A549 (cell line): Measurements from ENCODE around the gene GPR4. TPM values are rescaled to one million over a fixed set of nuclear protein-coding genes. Genes with fewer than 3 reads are reported as not detected.

ENCODE experiments used
- ATAC-seq, 2 experiments: fragments of 200-7000 bp in 1 of 2; fragments of >200 bp in 1 of 2; cut with Nextera tagmentation in 1 of 2; cut with Tn5 transposase in 1 of 2; 3 replicates each; pipeline versions ENCODE4 v1.8.0 to v1.9.1; 2018 to 2020; ENCODE audit warnings: mild to moderate bottlenecking in 1 of 2, moderate library complexity in 1 of 2
- CTCF ChIA-PET: fragments of 300-600 bp; sonication (Branson Sonifier 250); formaldehyde crosslinking; extraction: SDS; loops from one replicate; lab custom pipeline; 2021; ENCODE audit warnings: antibody characterized with exemption, inconsistent platforms; lab: Yijun Ruan, JAX
- POLR2A ChIA-PET: fragments of 350-600 bp; formaldehyde crosslinking; extraction: SDS; loops from one replicate; lab custom pipeline; 2021; ENCODE audit warnings: antibody characterized with exemption, inconsistent platforms; lab: Yijun Ruan, JAX
- DNase-seq, 2 experiments: peaks; one replicate each; pipeline versions ENCODE4 v3.0.0 to v3.0.0-alpha.2; 2011 to 2016; ENCODE audit warnings: low read depth in 1 of 2, low spot score in 1 of 2
- FAIRE-seq: peaks from 2 replicates; lab custom pipeline; 2011; peaks lifted over from hg19 to GRCh38; lab: Jason Lieb, UNC
- H3K27ac ChIP-seq, 2 experiments: fragments of >200 bp; sonication (Bioruptor Twin); formaldehyde crosslinking; 3 replicates each; pipeline ENCODE4 v1.5.1; 2016 to 2017
- H3K4me1 ChIP-seq: fragments of >200 bp; sonication (Bioruptor Twin); formaldehyde crosslinking; 3 replicates; pipeline ENCODE4 v1.6.1; 2016
- H3K4me2 ChIP-seq: fragments of >200 bp; sonication (Bioruptor Twin); formaldehyde crosslinking; 3 replicates; pipeline ENCODE4 v1.6.1; 2016
- H3K4me3 ChIP-seq: fragments of >200 bp; sonication (Bioruptor Twin); formaldehyde crosslinking; 3 replicates; pipeline ENCODE4 v1.5.1; 2016
- H3K9me3 ChIP-seq: fragments of >200 bp; sonication (Bioruptor Twin); formaldehyde crosslinking; 3 replicates; pipeline ENCODE4 v1.6.1; 2016
- CBX2 ChIP-seq: fragments of 200-600 bp; sonication (generic); IDR thresholded peaks from 2 replicates; pipeline ENCODE4 v1.6.1; 2016; ENCODE audit warnings: low read depth, mild to moderate bottlenecking, borderline replicate concordance
- CBX8 ChIP-seq: fragments of 200-600 bp; sonication (generic); IDR thresholded peaks from 2 replicates; pipeline ENCODE4 v1.6.1; 2016
- CHD2 ChIP-seq: fragments of 150-350 bp; IDR thresholded peaks from 2 replicates; pipeline ENCODE4 v1.6.1; 2014; ENCODE audit warnings: low read length; ENCODE audit not compliant: partially characterized antibody
- EHF ChIP-seq: fragments of 250-450 bp; sonication (Bioruptor Pico); IDR thresholded peaks from 2 replicates; pipeline ENCODE4 v1.5.0; 2020; ENCODE audit warnings: mild to moderate bottlenecking
- EHMT2 ChIP-seq: fragments of 200-600 bp; sonication (generic); IDR thresholded peaks from 2 replicates; pipeline ENCODE4 v1.6.1; 2016; ENCODE audit warnings: antibody characterized with exemption, low read depth, mild to moderate bottlenecking, moderate library complexity
- EP300 ChIP-seq, 2 experiments: fragments of >200 bp; sonication (Bioruptor Twin); formaldehyde crosslinking; IDR thresholded peaks; 2 replicates in 1 of 2; 3 replicates in 1 of 2; pipeline ENCODE4 v1.6.1; 2016 to 2017
- ESRRA ChIP-seq: fragments of 150-350 bp; IDR thresholded peaks from 2 replicates; pipeline ENCODE4 v1.6.1; 2014; ENCODE audit warnings: mild to moderate bottlenecking, low read length, borderline replicate concordance
- FOSB ChIP-seq: fragments of 250-450 bp; sonication (Bioruptor Pico); IDR thresholded peaks from 2 replicates; pipeline ENCODE4 v1.5.0; 2020; ENCODE audit warnings: mild to moderate bottlenecking, moderate library complexity
- FOSL2 ChIP-seq, 2 experiments: fragments of 450-650 bp in 1 of 2; fragments of >200 bp in 1 of 2; sonication (Bioruptor Twin) in 1 of 2; formaldehyde crosslinking; IDR thresholded peaks; 2 replicates each; pipeline versions ENCODE4 v1.5.0 to v1.6.1; 2016 to 2020; ENCODE audit warnings: mild to moderate bottlenecking in 1 of 2, moderate library complexity in 1 of 2
- FOXS1 ChIP-seq: fragments of 250-450 bp; sonication (Bioruptor Pico); IDR thresholded peaks from 2 replicates; pipeline ENCODE4 v1.5.0; 2020; ENCODE audit warnings: mild to moderate bottlenecking, moderate library complexity
- GATA3 ChIP-seq: IDR thresholded peaks from 2 replicates; pipeline ENCODE4 v1.6.1; 2012; ENCODE audit warnings: borderline replicate concordance
- HDAC2 ChIP-seq: fragments of 200-600 bp; sonication (generic); IDR thresholded peaks from 2 replicates; pipeline ENCODE4 v1.6.1; 2016
- HEYL ChIP-seq: fragments of 250-450 bp; sonication (Bioruptor Pico); IDR thresholded peaks from 2 replicates; pipeline ENCODE4 v1.8.0; 2021; ENCODE audit warnings: mild to moderate bottlenecking, moderate library complexity
- HOXA7 ChIP-seq: fragments of 250-450 bp; sonication (Bioruptor Pico); IDR thresholded peaks from 2 replicates; pipeline ENCODE4 v1.5.0; 2020; ENCODE audit warnings: mild to moderate bottlenecking, moderate library complexity
- JUNB ChIP-seq: fragments of >200 bp; sonication (Bioruptor Twin); formaldehyde crosslinking; IDR thresholded peaks from 2 replicates; pipeline ENCODE4 v1.6.1; 2016
- KDM1A ChIP-seq: fragments of 200-600 bp; sonication (generic); IDR thresholded peaks from 2 replicates; pipeline ENCODE4 v1.6.1; 2016; ENCODE audit warnings: low read depth, mild to moderate bottlenecking
- MAFK ChIP-seq: fragments of 450-650 bp; IDR thresholded peaks from 2 replicates; pipeline ENCODE4 v1.6.1; 2014; ENCODE audit not compliant: partially characterized antibody
- MAZ ChIP-seq: fragments of 150-350 bp; IDR thresholded peaks from 2 replicates; pipeline ENCODE4 v1.6.1; 2014; ENCODE audit warnings: antibody characterized with exemption, low read depth, low read length, borderline replicate concordance
- POLR2A ChIP-seq: IDR thresholded peaks from 2 replicates; pipeline ENCODE4 v1.6.1; 2012; ENCODE audit warnings: mild to moderate bottlenecking, low read length
- RFX5 ChIP-seq: fragments of 450-650 bp; IDR thresholded peaks from 2 replicates; pipeline ENCODE4 v1.7.1; 2014; ENCODE audit warnings: antibody characterized with exemption, mild to moderate bottlenecking, moderate library complexity
- RNF2 ChIP-seq: fragments of 200-600 bp; sonication (generic); IDR thresholded peaks from 2 replicates; pipeline ENCODE4 v1.6.1; 2016; ENCODE audit warnings: low read depth, mild to moderate bottlenecking, antibody characterized with exemption, moderate library complexity, borderline replicate concordance
- SMC3 ChIP-seq: fragments of >200 bp; sonication (Bioruptor Twin); formaldehyde crosslinking; IDR thresholded peaks from 3 replicates; pipeline ENCODE4 v1.6.1; 2018; ENCODE audit warnings: inconsistent platforms
- SREBF2 ChIP-seq: fragments of 450-650 bp; IDR thresholded peaks from 2 replicates; pipeline ENCODE4 v1.6.1; 2014; ENCODE audit warnings: mild to moderate bottlenecking, moderate library complexity
- ZC3H11A ChIP-seq: fragments of 450-650 bp; IDR thresholded peaks from 2 replicates; pipeline ENCODE4 v1.6.1; 2014; ENCODE audit warnings: antibody characterized with exemption, mild to moderate bottlenecking
- ZSCAN20 ChIP-seq: fragments of 250-450 bp; sonication (Bioruptor Pico); IDR thresholded peaks from 2 replicates; pipeline ENCODE4 v1.8.0; 2022; ENCODE audit warnings: mild to moderate bottlenecking, moderate library complexity
- WGBS: methylation state at CpG from one replicate; pipeline ENCODE4 v1.1.6; 2017; ENCODE audit errors: missing lambda C conversion rate; 5-methylcytosine and 5-hydroxymethylcytosine counted together
- polyA plus RNA-seq, 4 experiments: library from polyadenylated mRNA; depleted of rRNA in 3 of 4; stranded (reverse); fragments of >200 nt; fragmentation: RNase III in 1 of 4; extraction: RNeasy Plus Mini Kit Qiagen cat#74134 plus additional on column Dnase treatment in 1 of 4; gene quantifications; 2 replicates in 3 of 4; 3 replicates in 1 of 4; pipeline ENCODE4 v1.2.3, GENCODE V29; 2011 to 2017
- TF ChIP-seq, protein P1 (sequence below): IDR thresholded peaks from 2 replicates; pipeline ENCODE4 v1.6.1; 2012; ENCODE audit warnings: low read depth, borderline replicate concordance
- TF ChIP-seq, protein P2 (sequence below): fragments of 150-350 bp; IDR thresholded peaks from 2 replicates; pipeline ENCODE4 v1.6.1; 2014; ENCODE audit warnings: low read depth, mild to moderate bottlenecking, low read length
- TF ChIP-seq, protein P3 (sequence below): fragments of >200 bp; sonication (Bioruptor Twin); formaldehyde crosslinking; IDR thresholded peaks from 3 replicates; pipeline ENCODE4 v1.5.1; 2016
- TF ChIP-seq, protein P4 (sequence below): IDR thresholded peaks from 2 replicates; pipeline ENCODE4 v1.6.1; 2012

GPR4 gene
- polyA plus RNA-seq, 2 of the 4 experiments (the other 2 are of a cell fraction): 0.03 to 0.10 TPM

DNA sequence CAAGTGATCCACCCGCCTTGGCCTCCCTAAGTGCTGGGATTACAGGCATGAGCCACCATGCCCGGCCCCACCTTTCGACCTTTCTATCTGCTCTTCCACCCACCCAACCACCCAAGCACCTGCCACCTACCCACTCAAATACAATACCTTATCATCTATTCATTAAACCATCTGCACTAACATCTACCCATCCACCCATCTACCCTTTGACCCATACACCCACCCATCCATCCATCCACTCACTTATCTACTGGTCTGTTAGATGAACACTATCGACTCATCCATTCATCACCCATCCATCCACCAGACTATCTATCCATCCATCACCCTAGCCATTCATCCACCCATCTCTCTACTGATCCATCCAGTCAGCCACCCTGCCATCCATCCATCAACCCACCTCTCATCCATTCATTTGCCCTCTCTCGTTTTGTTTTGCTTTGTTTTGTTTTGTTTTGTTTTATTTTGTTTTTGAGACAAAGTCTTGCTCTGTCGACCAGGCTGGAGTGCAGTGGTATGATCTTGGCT is 20.0 kb upstream of the GPR4 start:
- ChIA-PET CTCF (interaction anchor here (1.0 to 23.8 kb wide), 3 partner anchors 15 to 25 kb away, joined by 3 to 437 read pairs (median 9); partner anchors contain the start of gene EML2), POLR2A (interaction anchor here (0.7 kb wide), 1 partner anchor 18 kb away, joined by 4 read pairs; no protein-coding TSS in a partner anchor)
- DNase-seq (no peak), ATAC-seq (no peak)
- 80% methylated on average over 6 of the region's 6 CpGs for WGBS
- Histone ChIP-seq H3K4me2 (no peak overlapping the region), H3K27ac (no peak overlapping the region)
- TF ChIP-seq EP300 (IDR thresholded peaks at IDR 0.05): no peak
- TF ChIP-seq HDAC2: no peak
- TF ChIP-seq JUNB: no peak
- TF ChIP-seq, protein P1, sequence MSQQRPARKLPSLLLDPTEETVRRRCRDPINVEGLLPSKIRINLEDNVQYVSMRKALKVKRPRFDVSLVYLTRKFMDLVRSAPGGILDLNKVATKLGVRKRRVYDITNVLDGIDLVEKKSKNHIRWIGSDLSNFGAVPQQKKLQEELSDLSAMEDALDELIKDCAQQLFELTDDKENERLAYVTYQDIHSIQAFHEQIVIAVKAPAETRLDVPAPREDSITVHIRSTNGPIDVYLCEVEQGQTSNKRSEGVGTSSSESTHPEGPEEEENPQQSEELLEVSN: no peak
- TF ChIP-seq GATA3: no peak
- no peak for TF ChIP-seq FOSB (CRISPR knock-in tag)
- TF ChIP-seq, protein P2, sequence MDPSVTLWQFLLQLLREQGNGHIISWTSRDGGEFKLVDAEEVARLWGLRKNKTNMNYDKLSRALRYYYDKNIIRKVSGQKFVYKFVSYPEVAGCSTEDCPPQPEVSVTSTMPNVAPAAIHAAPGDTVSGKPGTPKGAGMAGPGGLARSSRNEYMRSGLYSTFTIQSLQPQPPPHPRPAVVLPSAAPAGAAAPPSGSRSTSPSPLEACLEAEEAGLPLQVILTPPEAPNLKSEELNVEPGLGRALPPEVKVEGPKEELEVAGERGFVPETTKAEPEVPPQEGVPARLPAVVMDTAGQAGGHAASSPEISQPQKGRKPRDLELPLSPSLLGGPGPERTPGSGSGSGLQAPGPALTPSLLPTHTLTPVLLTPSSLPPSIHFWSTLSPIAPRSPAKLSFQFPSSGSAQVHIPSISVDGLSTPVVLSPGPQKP: no peak
- no peak for TF ChIP-seq FOXS1
- TF ChIP-seq, protein P3, sequence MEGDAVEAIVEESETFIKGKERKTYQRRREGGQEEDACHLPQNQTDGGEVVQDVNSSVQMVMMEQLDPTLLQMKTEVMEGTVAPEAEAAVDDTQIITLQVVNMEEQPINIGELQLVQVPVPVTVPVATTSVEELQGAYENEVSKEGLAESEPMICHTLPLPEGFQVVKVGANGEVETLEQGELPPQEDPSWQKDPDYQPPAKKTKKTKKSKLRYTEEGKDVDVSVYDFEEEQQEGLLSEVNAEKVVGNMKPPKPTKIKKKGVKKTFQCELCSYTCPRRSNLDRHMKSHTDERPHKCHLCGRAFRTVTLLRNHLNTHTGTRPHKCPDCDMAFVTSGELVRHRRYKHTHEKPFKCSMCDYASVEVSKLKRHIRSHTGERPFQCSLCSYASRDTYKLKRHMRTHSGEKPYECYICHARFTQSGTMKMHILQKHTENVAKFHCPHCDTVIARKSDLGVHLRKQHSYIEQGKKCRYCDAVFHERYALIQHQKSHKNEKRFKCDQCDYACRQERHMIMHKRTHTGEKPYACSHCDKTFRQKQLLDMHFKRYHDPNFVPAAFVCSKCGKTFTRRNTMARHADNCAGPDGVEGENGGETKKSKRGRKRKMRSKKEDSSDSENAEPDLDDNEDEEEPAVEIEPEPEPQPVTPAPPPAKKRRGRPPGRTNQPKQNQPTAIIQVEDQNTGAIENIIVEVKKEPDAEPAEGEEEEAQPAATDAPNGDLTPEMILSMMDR: no peak
- TF ChIP-seq MAZ: no peak
- no peak for TF ChIP-seq KDM1A
- no peak for TF ChIP-seq CBX8
- TF ChIP-seq, all 56 proteins: peak for 0
- H3K4me1 ChIP-seq: no peaks in the 10 kb centered on the region
- no peaks in the 10 kb centered on the region for H3K9me3 ChIP-seq
- no peak for FAIRE-seq
- H3K4me3 ChIP-seq: no peak overlapping the region

DNA sequence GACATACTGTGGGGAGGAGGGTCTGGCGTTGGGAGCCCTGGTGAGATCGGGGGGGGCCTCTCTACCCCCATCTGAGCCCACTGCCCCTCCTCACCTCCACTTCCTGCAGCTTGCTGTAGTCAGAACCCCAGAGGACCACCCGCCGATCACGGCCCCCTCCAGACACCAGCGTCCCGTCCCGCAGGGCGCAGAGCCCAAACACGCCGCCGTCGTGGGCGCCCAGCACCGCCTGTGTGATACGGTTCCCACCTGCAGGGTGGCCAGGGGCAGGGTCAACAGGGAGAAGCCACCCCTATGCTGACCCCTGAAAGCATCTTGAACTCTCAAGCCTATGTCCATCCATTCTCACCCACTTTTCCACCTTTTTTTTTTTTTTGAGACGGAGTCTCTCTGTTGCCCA is 19.4 kb upstream of the GPR4 start:
- H3K4me1 ChIP-seq: peaks cover under 1% of the 10 kb centered on the region; the same call in 1 of the 3 replicates
- ATAC-seq (no peak), DNase-seq (no peak), FAIRE-seq (no peak)
- no peak overlapping the region for H3K4me2 ChIP-seq
- H3K9me3 ChIP-seq: no peaks in the 10 kb centered on the region
- no peak overlapping the region for H3K4me3 ChIP-seq
- TF ChIP-seq SREBF2 (no peak), FOSB (CRISPR knock-in tag) (no peak), ZC3H11A (no peak), EHMT2 (no peak), CBX2 (no peak), ZSCAN20 (no peak), HOXA7 (CRISPR knock-in tag) (no peak)
- TF ChIP-seq, protein P4, sequence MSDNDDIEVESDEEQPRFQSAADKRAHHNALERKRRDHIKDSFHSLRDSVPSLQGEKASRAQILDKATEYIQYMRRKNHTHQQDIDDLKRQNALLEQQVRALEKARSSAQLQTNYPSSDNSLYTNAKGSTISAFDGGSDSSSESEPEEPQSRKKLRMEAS: no peak
- TF ChIP-seq, protein P1: no peak
- CTCF ChIA-PET: interaction anchor here (8.9 to 23.8 kb wide), 2 partner anchors 15 to 16 kb away, joined by 79 to 437 read pairs; partner anchors contain the start of gene EML2
- POLR2A ChIA-PET: no interaction called here
- 94% methylated on average over 17 of the region's 17 CpGs for WGBS
- H3K27ac ChIP-seq: no peak overlapping the region

DNA sequence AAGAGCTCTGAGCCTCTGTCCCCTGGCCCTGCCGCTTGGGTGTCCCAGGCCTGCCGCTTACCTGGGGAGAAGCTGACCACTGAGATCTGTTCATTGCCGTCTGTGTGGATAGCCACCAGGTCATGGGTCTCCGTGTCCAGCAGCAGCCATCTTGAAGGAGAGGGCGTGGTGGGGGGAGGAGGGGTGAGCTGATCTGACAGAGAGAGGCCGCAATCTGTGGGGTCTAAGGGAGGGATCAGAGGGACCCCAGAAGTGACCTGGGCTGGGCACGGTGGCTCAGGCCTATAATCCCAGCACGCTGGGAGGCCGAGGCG is 14.6 kb upstream of the GPR4 start:
- ATAC-seq: no peak
- no peak overlapping the region for H3K4me3 ChIP-seq
- FAIRE-seq: no peak
- TF ChIP-seq HOXA7 (CRISPR knock-in tag) (no peak), ESRRA (no peak), RFX5 (no peak), FOSL2 (IDR thresholded peaks at IDR 0.05) (no peak), FOSL2 (CRISPR knock-in tag; IDR thresholded peaks at IDR 0.05) (no peak), CHD2 (no peak), GATA3 (no peak), ZSCAN20 (no peak), CBX2 (no peak), MAFK (no peak), EHF (CRISPR knock-in tag) (no peak), HEYL (CRISPR knock-in tag) (no peak), POLR2A (no peak), SMC3 (no peak), RNF2 (no peak)
- TF ChIP-seq, protein P3: no peak

More for the DNA sequence above, 14.6 kb upstream of the GPR4 start:
- Histone ChIP-seq H3K4me1 (peaks cover 30% of the 10 kb centered on the region), H3K27ac (peak overlapping the region in 1 of 2 experiments; percentile 73; a peak in 3 of 6 replicates), H3K4me2 (no peak overlapping the region), H3K9me3 (no peaks in the 10 kb centered on the region)
- DNase-seq: no peak
- CTCF ChIA-PET: interaction anchor here (0.6 to 23.8 kb wide), 7 partner anchors 10 to 138 kb away, joined by 3 to 437 read pairs (median 6); partner anchors contain the start of gene EML2
- WGBS: 94% methylated on average over 10 of the region's 10 CpGs
- POLR2A ChIA-PET: interaction anchor here (1.5 to 1.8 kb wide), 2 partner anchors 14 to 22 kb away, joined by 4 to 6 read pairs; partner anchors contain the start of gene EML2
